Measurements from ENCODE around the gene ACTA2. TPM values are rescaled to one million over a fixed set of nuclear protein-coding genes. Genes with fewer than 3 reads are reported as not detected.

Gene ACTA2
- total RNA-seq, 1 experiment from 2014 or later = not detected

DNA sequence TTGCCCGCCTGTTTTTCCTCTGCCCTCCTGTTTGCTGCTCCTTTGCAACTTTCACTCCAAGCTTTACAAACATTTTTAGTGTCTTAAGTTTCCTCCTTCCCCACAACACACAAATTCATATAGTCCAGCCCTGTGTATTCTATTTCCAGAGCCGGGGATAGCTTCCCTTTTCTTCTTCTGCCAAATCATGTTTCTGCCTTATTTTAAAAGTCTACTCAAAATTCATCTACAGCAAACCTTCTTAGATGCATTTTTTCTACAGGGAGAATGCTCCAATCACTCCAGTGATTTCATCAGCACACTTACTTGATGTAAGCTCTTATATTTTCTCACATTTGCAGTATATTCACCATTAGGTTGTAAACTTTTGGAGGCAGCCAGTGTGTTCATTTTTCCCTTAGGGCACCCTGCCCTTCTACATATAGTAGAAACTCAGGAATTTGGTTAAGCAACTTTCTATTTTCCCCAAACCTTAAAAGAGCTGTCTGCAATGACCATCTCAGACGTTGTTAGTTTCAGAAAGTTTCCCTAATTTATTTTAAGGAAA lies 12.4 kb upstream of the ACTA2 start:
- POLR2A ChIA-PET (ENCODE audit: unreplicated experiment) = no interaction called here

DNA sequence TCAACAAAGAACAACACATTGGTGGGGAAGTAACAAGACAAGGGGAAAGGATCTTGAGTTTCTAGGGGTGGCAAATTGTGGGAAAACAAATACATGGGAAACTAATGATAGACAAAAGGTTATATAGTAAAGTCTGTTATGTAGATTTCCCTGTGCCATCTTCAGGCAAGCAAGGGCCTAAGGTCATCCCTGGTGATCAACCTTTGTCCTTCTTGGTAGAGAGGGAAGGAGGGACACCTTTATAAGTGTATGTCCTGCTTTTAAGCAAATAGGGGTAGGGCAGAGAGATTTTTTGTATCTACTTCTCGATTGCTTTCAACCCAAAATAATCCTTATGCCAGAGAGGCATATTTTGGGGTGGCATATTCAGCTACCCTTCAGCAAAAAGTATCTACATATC lies 11.8 kb upstream of the ACTA2 start:
- H4K20me1 ChIP-seq (ENCODE audit: low read length) = no peaks in the 10 kb centered on the region
- POLR2A ChIA-PET (ENCODE audit: unreplicated experiment) = no interaction called here
- no peak overlapping the region for H3K27ac ChIP-seq (ENCODE audit: low read length)
- no peak for ATAC-seq
- BruUV-seq (replicated peaks) = no TSS peak
- CTCF ChIA-PET = no interaction called here
- H3K4me1 ChIP-seq (ENCODE audit: insufficient read depth, low read length) = no peaks in the 10 kb centered on the region
- DNase-seq = no peak
- no peaks in the 10 kb centered on the region for H3F3A ChIP-seq (ENCODE audit: low read length, unreplicated experiment)
- TF ChIP-seq EZH2 (IDR thresholded peaks at IDR 0.05; ENCODE audit: low read length, unreplicated experiment) (no peak), CTCF (conservative IDR thresholded peaks at IDR 0.05; ENCODE audit: low read depth, low read length) (no peak), EZH2phosphoT487 (IDR thresholded peaks at IDR 0.05; ENCODE audit: borderline replicate concordance, low read length) (no peak)
- intact Hi-C loops (cut with micrococcal nuclease) = no loop called here
- H3K27me3 ChIP-seq (ENCODE audit: low read length) = no peaks in the 10 kb centered on the region
- H3K9me2 ChIP-seq (replicated peaks; ENCODE audit: low read length) = no peaks in the 10 kb centered on the region
- no peaks in the 10 kb centered on the region for H3K79me2 ChIP-seq (ENCODE audit: low read length)
- H2AFZ ChIP-seq (ENCODE audit: low read length) = no peak overlapping the region
- no peak overlapping the region for H3K4me2 ChIP-seq (ENCODE audit: low read length)
- H3K9ac ChIP-seq (ENCODE audit: low read length) = no peak overlapping the region
- no peaks in the 10 kb centered on the region for H3K36me3 ChIP-seq (ENCODE audit: low read depth, low read length)
- H3K9me3 ChIP-seq (ENCODE audit: low read length) = no peaks in the 10 kb centered on the region
- no peak overlapping the region for H3K4me3 ChIP-seq (ENCODE audit: low read length)

More for the DNA sequence above, 12.4 kb upstream of the ACTA2 start:
- H3K4me3 ChIP-seq (ENCODE audit: low read length) = no peak overlapping the region
- no peaks in the 10 kb centered on the region for H4K20me1 ChIP-seq (ENCODE audit: low read length)
- no peak for ATAC-seq
- no peaks in the 10 kb centered on the region for H3K36me3 ChIP-seq (ENCODE audit: low read depth, low read length)
- no peaks in the 10 kb centered on the region for H3F3A ChIP-seq (ENCODE audit: low read length, unreplicated experiment)
- H3K79me2 ChIP-seq (ENCODE audit: low read length) = no peaks in the 10 kb centered on the region
- no TSS peak for BruUV-seq (replicated peaks)
- TF ChIP-seq EZH2phosphoT487 (IDR thresholded peaks at IDR 0.05; ENCODE audit: borderline replicate concordance, low read length) = no peak
- TF ChIP-seq CTCF (conservative IDR thresholded peaks at IDR 0.05; ENCODE audit: low read depth, low read length) = no peak
- TF ChIP-seq EZH2 (IDR thresholded peaks at IDR 0.05; ENCODE audit: low read length, unreplicated experiment) = no peak
- H3K9me2 ChIP-seq (replicated peaks; ENCODE audit: low read length) = no peaks in the 10 kb centered on the region
- no peak overlapping the region for H3K9ac ChIP-seq (ENCODE audit: low read length)
- intact Hi-C loops (cut with micrococcal nuclease) = no loop called here
- no peak overlapping the region for H2AFZ ChIP-seq (ENCODE audit: low read length)
- no peak overlapping the region for H3K27ac ChIP-seq (ENCODE audit: low read length)
- CTCF ChIA-PET = no interaction called here
- H3K4me1 ChIP-seq (ENCODE audit: insufficient read depth, low read length) = no peaks in the 10 kb centered on the region
- DNase-seq = no peak
- H3K4me2 ChIP-seq (ENCODE audit: low read length) = no peak overlapping the region
- no peaks in the 10 kb centered on the region for H3K27me3 ChIP-seq (ENCODE audit: low read length)
- no peaks in the 10 kb centered on the region for H3K9me3 ChIP-seq (ENCODE audit: low read length)

GRCh38 chr10:88963318-88963717 lies 10.7 kb upstream of the ACTA2 start:
- Histone ChIP-seq H3K4me2 (ENCODE audit: low read length) (no peak overlapping the region), H3K4me1 (ENCODE audit: insufficient read depth, low read length) (no peaks in the 10 kb centered on the region), H3K27me3 (ENCODE audit: low read length) (no peaks in the 10 kb centered on the region), H3K36me3 (ENCODE audit: low read depth, low read length) (no peaks in the 10 kb centered on the region), H2AFZ (ENCODE audit: low read length) (no peak overlapping the region), H3K9ac (ENCODE audit: low read length) (no peak overlapping the region), H3K27ac (ENCODE audit: low read length) (no peak overlapping the region), H3F3A (ENCODE audit: low read length, unreplicated experiment) (no peaks in the 10 kb centered on the region), H3K9me3 (ENCODE audit: low read length) (no peaks in the 10 kb centered on the region), H3K79me2 (ENCODE audit: low read length) (no peaks in the 10 kb centered on the region), H3K9me2 (replicated peaks; ENCODE audit: low read length) (no peaks in the 10 kb centered on the region), H3K4me3 (ENCODE audit: low read length) (no peak overlapping the region), H4K20me1 (ENCODE audit: low read length) (no peaks in the 10 kb centered on the region)
- no peak for TF ChIP-seq EZH2 (IDR thresholded peaks at IDR 0.05; ENCODE audit: low read length, unreplicated experiment)
- TF ChIP-seq EZH2phosphoT487 (IDR thresholded peaks at IDR 0.05; ENCODE audit: borderline replicate concordance, low read length) = no peak
- no peak for TF ChIP-seq CTCF (conservative IDR thresholded peaks at IDR 0.05; ENCODE audit: low read depth, low read length)
- DNase-seq (no peak), ATAC-seq (no peak)
- intact Hi-C loops (cut with micrococcal nuclease) = no loop called here
- ChIA-PET CTCF (no interaction called here), POLR2A (ENCODE audit: unreplicated experiment) (no interaction called here)
- BruUV-seq (replicated peaks) = no TSS peak
